ENCODE results near the gene G2E3.
"Not testable (repeated sequence)": the region's sequence is repeated elsewhere in the genome, so short reads cannot be mapped to it uniquely, and the experiment has no call there.

G2E3 gene

GRCh38 chr14:30559638-30560091 lies 707 bp downstream of the G2E3 start:
- DNase-seq (ENCODE audit: low read depth in 3 of 3, low spot score in 1 of 3) = no peak

- DNase-seq (ENCODE audit: low read depth in 3 of 3, low spot score in 1 of 3) = no peak
Observed at GRCh38 chr14:30560581-30560980, 1.6 kb downstream of the G2E3 start.

DNA sequence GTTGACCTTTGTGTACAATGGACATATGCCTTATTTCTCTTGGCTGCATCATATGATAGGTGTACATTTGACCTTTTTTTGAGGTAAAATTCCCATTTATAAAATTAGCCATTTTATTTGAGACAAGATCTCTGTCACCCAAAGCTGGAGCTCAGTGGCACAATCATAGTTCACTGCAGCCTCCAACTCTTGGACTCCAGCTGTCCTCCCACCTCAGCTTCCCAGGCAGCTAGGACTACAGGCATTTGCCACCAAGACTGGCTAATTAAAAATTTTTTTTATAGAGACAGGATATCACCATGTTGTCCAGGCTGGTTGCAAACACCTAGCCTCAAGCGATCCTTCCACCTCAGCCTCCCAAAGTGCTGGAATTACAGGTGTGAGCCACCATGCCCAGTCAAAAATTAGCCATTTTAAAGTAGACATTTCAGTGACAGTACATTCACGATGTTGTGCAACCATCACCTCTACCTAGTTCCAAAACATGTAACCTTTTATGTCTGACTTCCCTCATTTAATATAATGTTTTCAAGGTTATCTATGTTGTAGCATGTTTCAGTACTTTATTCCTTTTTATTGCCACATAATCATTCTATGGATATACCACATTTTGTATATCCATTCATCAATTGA lies 5.4 kb downstream of the G2E3 start:
- no peak for DNase-seq (ENCODE audit: low read depth in 3 of 3, low spot score in 1 of 3)

DNA sequence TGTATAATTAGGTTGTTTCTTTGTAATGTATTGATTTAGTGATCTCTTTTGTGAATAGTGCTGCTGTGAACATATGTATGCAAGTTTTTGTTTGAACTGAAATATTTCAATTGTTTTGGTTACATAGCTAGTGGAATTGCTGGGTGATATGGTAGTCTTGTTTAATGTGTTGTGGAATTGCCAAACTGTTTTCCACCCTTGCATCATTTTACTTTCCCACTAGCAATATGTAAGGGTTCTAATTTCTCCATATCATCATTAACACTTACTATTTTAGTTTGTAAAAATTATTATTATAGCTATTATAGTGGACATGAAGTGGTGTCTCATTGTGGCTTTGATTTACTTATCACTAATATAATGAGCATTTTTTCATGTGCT lies 5.9 kb downstream of the G2E3 start:
- no peak for DNase-seq (ENCODE audit: low read depth in 3 of 3, low spot score in 1 of 3)

GRCh38 chr14:30569216-30569902 lies 10.4 kb downstream of the G2E3 start:
- no peak for DNase-seq (ENCODE audit: low read depth in 3 of 3, low spot score in 1 of 3)

GRCh38 chr14:30569903-30570226 lies 10.9 kb downstream of the G2E3 start:
- no peak for DNase-seq (ENCODE audit: low read depth in 3 of 3, low spot score in 1 of 3)

- DNase-seq (ENCODE audit: low read depth in 3 of 3, low spot score in 1 of 3) = no peak
Observed at GRCh38 chr14:30572237-30572636, 13.3 kb downstream of the G2E3 start.

- DNase-seq (ENCODE audit: low read depth in 3 of 3, low spot score in 1 of 3) = no peak
Observed at GRCh38 chr14:30572771-30573170, 13.8 kb downstream of the G2E3 start.

DNA sequence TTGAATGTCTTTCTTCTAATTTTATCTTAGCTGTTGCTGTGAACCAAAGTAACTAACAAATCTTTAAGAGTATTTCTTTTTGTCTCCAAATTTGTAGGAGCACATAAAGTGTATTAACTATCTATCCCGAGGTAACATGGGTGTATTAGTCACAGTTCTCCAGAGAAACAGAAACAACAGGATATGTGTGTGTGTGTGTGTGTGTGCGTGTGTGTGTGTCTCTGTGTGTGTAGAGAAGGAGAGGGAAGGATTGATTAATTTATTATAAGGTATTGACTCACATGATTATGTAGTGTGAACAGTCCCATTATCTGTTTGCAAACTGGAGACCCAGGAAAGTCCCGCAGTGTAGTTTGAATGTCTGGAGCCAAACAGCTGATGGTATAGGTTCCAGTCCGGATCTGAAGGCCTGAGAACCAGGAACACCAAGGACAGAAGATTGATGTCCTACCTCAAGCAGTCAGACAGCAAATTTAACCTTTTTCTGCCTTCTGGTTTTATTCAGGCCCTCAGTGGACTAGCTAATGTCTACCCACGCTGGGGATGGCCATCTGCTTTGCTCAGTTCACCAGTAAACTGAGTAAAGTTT lies 14.4 kb downstream of the G2E3 start:
- DNase-seq (ENCODE audit: low read depth in 3 of 3, low spot score in 1 of 3) = no peak

GRCh38 chr14:30573966-30574365 lies 15.0 kb downstream of the G2E3 start:
- DNase-seq (ENCODE audit: low read depth in 3 of 3, low spot score in 1 of 3) = no peak

DNA sequence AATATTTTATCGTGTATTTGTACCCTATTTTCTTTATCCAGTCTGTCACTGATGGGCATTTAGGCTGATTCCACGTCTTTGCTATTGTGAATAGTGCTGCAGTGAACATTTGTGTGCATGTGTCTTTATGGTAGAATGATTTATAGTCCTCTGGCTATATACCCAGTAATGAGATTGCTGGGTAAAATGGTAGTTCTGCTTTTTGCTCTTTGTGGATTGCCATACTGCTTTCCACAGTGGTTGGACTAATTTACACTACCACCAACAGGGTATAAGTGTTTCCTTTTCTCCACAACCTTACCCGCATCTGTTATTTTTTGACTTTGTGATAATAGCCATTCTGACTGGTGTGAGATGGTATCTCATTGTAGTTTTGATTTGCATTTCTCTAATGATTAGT lies 15.8 kb downstream of the G2E3 start:
- DNase-seq (ENCODE audit: low read depth in 3 of 3, low spot score in 1 of 3) = not testable (repeated sequence)

DNA sequence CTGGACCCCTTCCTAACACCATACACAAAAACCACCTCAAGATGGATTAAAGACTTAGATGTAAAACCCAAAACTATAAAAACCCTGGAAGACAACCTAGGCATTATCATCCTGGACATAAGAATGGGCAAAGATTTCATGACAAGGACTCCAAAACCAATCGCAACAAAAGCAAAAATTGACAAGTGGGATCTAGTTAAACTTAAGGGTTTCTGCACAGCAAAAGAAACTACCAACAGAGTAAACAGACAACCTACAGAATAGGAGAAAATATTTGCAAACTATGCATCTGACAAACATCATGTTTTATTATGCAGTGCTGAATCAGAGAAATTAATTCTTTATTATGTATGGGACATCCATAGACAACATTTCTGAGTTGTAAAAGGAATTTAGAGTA lies 17.4 kb downstream of the G2E3 start:
- DNase-seq (ENCODE audit: low read depth in 3 of 3, low spot score in 1 of 3) = not testable (repeated sequence)

- no peak for DNase-seq (ENCODE audit: low read depth in 3 of 3, low spot score in 1 of 3)
Observed at GRCh38 chr14:30580616-30581282, 21.8 kb downstream of the G2E3 start.

DNA sequence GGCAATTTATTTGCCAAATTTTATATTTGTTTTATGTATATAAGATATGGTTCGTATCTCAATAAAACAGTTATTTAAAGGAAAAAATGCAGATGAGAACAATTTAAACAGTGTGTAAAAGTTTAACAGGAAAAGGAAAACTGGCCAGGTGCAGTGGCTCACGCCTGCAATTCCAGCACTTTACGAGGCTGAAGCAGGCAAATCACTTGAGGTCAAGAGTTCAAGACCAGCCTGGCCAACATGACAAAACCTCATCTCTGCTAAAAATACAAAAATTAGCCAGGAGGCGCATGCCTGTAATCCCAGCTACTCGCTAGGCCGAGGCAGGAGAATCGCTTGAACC lies 22.3 kb downstream of the G2E3 start:
- no peak for DNase-seq (ENCODE audit: low read depth in 3 of 3, low spot score in 1 of 3)

- DNase-seq (ENCODE audit: low read depth in 3 of 3, low spot score in 1 of 3) = no peak
Observed at GRCh38 chr14:30582376-30582775, 23.4 kb downstream of the G2E3 start.

DNA sequence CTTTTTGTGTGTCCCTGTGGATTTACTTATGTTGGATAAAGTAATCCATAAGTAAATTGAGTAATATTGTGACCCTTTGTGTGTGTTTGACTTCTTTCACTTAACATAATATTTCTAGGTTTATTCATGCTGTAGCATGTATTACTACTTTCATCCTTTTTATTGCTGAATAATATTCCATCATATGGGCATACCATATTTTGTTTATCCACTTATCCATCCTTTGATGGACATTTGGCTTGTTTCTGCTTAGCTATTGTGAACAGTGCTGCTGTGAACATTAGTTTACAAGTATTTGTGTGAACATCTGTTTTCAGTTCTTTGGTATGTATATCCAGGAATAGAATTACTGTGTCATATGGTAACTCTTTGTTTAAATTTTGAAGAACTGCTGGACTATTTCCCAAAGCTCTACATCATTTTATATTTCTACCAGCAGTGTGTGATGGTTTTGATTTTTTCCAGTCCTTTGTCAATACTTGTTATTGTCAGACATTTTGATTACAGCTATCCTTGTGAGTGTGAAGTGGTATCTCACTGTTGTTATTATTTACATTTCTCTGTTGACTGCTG lies 25.2 kb downstream of the G2E3 start:
- no peak for DNase-seq (ENCODE audit: low read depth in 3 of 3, low spot score in 1 of 3)

GRCh38 chr14:30585204-30585603 lies 26.2 kb downstream of the G2E3 start:
- no peak for DNase-seq (ENCODE audit: low read depth in 3 of 3, low spot score in 1 of 3)

DNA sequence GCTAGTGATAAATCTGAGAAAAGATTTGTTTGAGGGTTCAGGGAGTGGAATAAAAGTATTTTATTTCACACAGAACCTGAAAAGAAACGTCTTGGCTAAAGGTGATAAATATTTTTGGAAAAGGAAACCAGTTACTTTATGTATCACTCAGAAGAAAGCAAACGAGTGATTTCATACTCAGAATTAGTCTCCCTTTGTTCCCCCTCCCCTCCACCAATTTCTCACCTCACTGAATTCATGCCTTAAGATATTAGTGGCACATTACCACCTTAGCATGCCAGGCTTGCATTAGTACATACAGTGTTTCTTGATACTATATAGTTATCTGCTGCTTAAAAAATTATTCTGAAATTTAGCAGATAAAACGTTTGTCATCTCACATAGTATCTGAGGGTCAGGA lies 28.2 kb downstream of the G2E3 start:
- no peak for DNase-seq (ENCODE audit: low read depth in 3 of 3, low spot score in 1 of 3)

- DNase-seq (ENCODE audit: low read depth in 3 of 3, low spot score in 1 of 3) = no peak
Observed at GRCh38 chr14:30588873-30589272, 29.9 kb downstream of the G2E3 start.

GRCh38 chr14:30596935-30597334 lies 38.0 kb downstream of the G2E3 start:
- DNase-seq (ENCODE audit: low read depth in 3 of 3, low spot score in 1 of 3) = no peak

- no peak for DNase-seq (ENCODE audit: low read depth in 3 of 3, low spot score in 1 of 3)
Observed at GRCh38 chr14:30597504-30597903, 38.5 kb downstream of the G2E3 start.

All from stimulated activated CD4-positive, alpha-beta T cell treated with anti-CD3 and anti-CD28 coated beads, TNF-alpha, amount 100 ng/mL, for 1 hour (primary cell).